ENCODE results near the gene TIMM50. TPM values are rescaled to one million over a fixed set of nuclear protein-coding genes. Genes with fewer than 3 reads are reported as not detected.

Gene TIMM50
- total and polyA plus RNA-seq, 2 of the 13 experiments (the other 11 are each of a cell fraction or from before 2014, with no cell fraction given) = 91.1 to 92.5 TPM

DNA sequence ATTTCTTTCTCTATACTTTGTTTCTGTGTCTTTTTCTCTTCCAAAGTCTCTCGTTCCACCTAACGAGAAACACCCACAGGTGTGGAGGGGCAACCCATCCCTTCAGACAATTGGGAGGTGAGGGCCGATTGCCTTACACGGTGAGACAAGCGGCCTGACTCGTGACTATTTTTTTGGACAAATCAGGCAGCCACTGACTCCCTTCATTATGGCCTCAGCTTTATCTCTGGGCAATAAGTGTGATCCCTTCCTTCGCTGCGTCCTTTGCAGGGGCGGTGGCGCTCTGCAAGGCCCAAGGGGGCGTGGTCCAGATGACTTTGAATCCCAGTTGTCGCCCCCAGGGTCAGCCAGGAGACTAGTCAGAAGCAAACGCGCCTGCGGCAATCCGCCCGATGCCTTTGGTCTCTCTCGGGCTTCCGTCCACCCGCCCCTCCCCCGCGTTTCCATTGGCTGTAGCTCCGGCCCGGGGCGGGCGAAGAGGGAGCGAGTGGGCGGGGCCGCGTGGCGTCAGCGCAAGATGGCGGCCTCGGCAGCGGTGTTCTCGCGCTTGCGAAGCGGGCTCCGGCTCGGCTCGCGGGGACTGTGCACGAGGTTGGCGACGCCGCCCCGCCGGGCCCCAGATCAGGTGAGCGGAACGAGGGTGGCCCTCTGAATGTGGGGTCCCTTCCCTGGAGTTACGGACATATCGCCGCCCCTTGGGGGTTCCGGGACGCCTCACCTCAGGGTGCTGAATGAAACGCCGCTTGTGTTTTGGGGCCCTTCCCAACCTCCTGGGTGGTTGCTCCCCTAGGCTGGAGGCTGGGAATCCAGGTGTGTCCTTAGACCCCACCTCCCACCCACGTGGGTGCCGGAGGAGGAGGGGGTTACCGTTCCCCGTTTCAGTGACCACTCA, at the start of gene TIMM50 (continued):
- TF ChIP-seq E2F2 (CRISPR knock-in tag; IDR thresholded peaks at IDR 0.05; ENCODE audit: borderline replicate concordance) = no peak
- no peak; the same call in 1 of the 2 replicates for TF ChIP-seq ZNF121 (CRISPR knock-in tag; IDR thresholded peaks at IDR 0.05)
- no peak for TF ChIP-seq EED (CRISPR knock-in tag; IDR thresholded peaks at IDR 0.05)
- no peak; the same call in 1 of the 2 replicates for TF ChIP-seq KLF15 (CRISPR knock-in tag; IDR thresholded peaks at IDR 0.05; ENCODE audit: borderline replicate concordance)
- TF ChIP-seq ZNF205 (CRISPR knock-in tag; IDR thresholded peaks at IDR 0.05) = no peak
- peak; percentile 66; the same call in 1 of the 2 replicates for TF ChIP-seq ZNF616 (CRISPR knock-in tag; IDR thresholded peaks at IDR 0.05; ENCODE audit: low read depth)
- TF ChIP-seq UBTF (CRISPR knock-in tag; IDR thresholded peaks at IDR 0.05) = peak; percentile 67
- peak; percentile 73; the same call in 1 of the 2 replicates for TF ChIP-seq ZNF225 (CRISPR knock-in tag; IDR thresholded peaks at IDR 0.05)
- TF ChIP-seq RBM39 (IDR thresholded peaks at IDR 0.05; ENCODE audit: low read depth, low read length, poor library complexity, severe bottlenecking) = peak; percentile 61
- TF ChIP-seq, protein P1, sequence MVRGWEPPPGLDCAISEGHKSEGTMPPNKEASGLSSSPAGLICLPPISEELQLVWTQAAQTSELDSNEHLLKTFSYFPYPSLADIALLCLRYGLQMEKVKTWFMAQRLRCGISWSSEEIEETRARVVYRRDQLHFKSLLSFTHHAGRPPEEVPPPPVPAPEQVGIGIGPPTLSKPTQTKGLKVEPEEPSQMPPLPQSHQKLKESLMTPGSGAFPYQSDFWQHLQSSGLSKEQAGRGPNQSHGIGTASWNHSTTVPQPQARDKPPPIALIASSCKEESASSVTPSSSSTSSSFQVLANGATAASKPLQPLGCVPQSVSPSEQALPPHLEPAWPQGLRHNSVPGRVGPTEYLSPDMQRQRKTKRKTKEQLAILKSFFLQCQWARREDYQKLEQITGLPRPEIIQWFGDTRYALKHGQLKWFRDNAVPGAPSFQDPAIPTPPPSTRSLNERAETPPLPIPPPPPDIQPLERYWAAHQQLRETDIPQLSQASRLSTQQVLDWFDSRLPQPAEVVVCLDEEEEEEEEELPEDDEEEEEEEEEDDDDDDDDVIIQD (CRISPR knock-in tag; IDR thresholded peaks at IDR 0.05; ENCODE audit: low read depth) = 0 out of 2 replicates have a peak, but pooled peaks have one; percentile 30
- no peak for TF ChIP-seq ZNF562 (CRISPR knock-in tag; IDR thresholded peaks at IDR 0.05; ENCODE audit: borderline replicate concordance)
- TF ChIP-seq ERF (CRISPR knock-in tag; IDR thresholded peaks at IDR 0.05) = peak; percentile 92
- TF ChIP-seq PBX2 (CRISPR knock-in tag; IDR thresholded peaks at IDR 0.05) = no peak
- no peak for TF ChIP-seq EHMT2 (IDR thresholded peaks at IDR 0.05; ENCODE audit: borderline replicate concordance, low read depth, low read length)
- no peak for TF ChIP-seq NFIB (CRISPR knock-in tag; IDR thresholded peaks at IDR 0.05; ENCODE audit: borderline replicate concordance)
- TF ChIP-seq TP53 (CRISPR knock-in tag; conservative IDR thresholded peaks at IDR 0.05) = no peak
- no peak for TF ChIP-seq SOX13 (IDR thresholded peaks at IDR 0.05)
- peak in 1 of 2 experiments; percentile 46; a peak in 2 of 4 replicates for TF ChIP-seq SOX13 (CRISPR knock-in tag; conservative IDR thresholded peaks at IDR 0.05 in 1 of 2, IDR thresholded peaks at IDR 0.05 in 1 of 2)
- no peak for TF ChIP-seq GPBP1L1 (CRISPR knock-in tag; IDR thresholded peaks at IDR 0.05)

Data from HepG2 (cell line).